Pancreas (tissue), 10 donors: Measurements from ENCODE around the gene STK33. TPM values are rescaled to one million over a fixed set of nuclear protein-coding genes. Genes with fewer than 3 reads are reported as not detected.

Experiments used
- ATAC-seq, 4 donors: fragments of 200-7000 bp; cut with Tn5 transposase; one replicate each; pipeline versions ENCODE4 v1.8.0 to v1.9.1; 2020; ENCODE audit warnings: mild to moderate bottlenecking in 4 of 4, moderate library complexity in 4 of 4
- DNase-seq, 6 donors: peaks; one replicate each; pipeline ENCODE4 v3.0.0-alpha.2; 2020
- FAIRE-seq: peaks from 2 replicates; lab custom pipeline; 2012; peaks lifted over from hg19 to GRCh38; lab: Jason Lieb, UNC
- H3K27ac ChIP-seq, 4 donors: fragments of 200-600 bp; sonication (generic); 1 replicate in 3 of 4; 2 replicates in 1 of 4; pipeline versions ENCODE4 v1.5.0 to v1.8.0; 2020
- H3K27me3 ChIP-seq, 4 donors: fragments of 200-600 bp; one replicate each; pipeline ENCODE4 v1.8.0; 2021
- H3K36me3 ChIP-seq, 3 donors: fragments of 200-600 bp; sonication (generic) in 1 of 3; one replicate each; pipeline versions ENCODE4 v1.5.0 to v1.8.0; 2020 to 2021
- H3K4me1 ChIP-seq, 3 donors: fragments of 200-600 bp; one replicate each; pipeline ENCODE4 v1.8.0; 2021
- H3K4me3 ChIP-seq, 4 donors: fragments of 200-600 bp; sonication (generic) in 2 of 4; one replicate each; pipeline versions ENCODE4 v1.5.0 to v1.8.0; 2020 to 2021
- H3K9me3 ChIP-seq, 4 donors: fragments of 200-600 bp; one replicate each; pipeline ENCODE4 v1.8.0; 2021
- WGBS, 2 donors: extraction: QIAGEN DNeasy Blood & Tissue Kit; methylation state at CpG; one replicate each; pipeline ENCODE4 v1.1.7; 2013; 5-methylcytosine and 5-hydroxymethylcytosine counted together
- intact Hi-C, 3 donors: fragments of 100-400 bp; cut with DNase I; formaldehyde crosslinking; loops; one replicate each; pipeline versions ENCODE4 v1.11.1 to v1.14.2; 2022
- polyA plus RNA-seq, 2 donors: library from polyadenylated mRNA; stranded (reverse); fragments of 200-250 nt; gene quantifications; one replicate each; pipeline ENCODE4 v1.2.3, GENCODE V29; 2013
- total RNA-seq, 6 donors: library from RNA; stranded (reverse); fragmentation: NEBNext Ultra II Directional in 4 of 6; extraction: Animal tissue kit (Norgen Biotek cat#: 25700) in 4 of 6; gene quantifications; one replicate each; pipeline versions ENCODE4 v1.2.1 to v1.2.4, GENCODE V29; 2021 to 2023
- TF ChIP-seq, protein P1 (sequence below), 4 donors: fragments of 200-600 bp; sonication (generic) in 3 of 4; IDR thresholded peaks; one replicate each; pipeline versions ENCODE4 v1.5.0 to v1.8.0; 2021; ENCODE audit warnings: antibody characterized with exemption in 4 of 4
- donor health status: healthy with polysubstance abuse.
- donor health status: DM: no; HTN: no; CAD: no; lungs with moderate emphysema.
- donor health status: DM: no; HTN: no; CAD: no.
- donor health status: control.
- donor health status: control.
- donor health status: Bipolar disorder and iron deficiency.
- donor health status: DM: yes; HTN: yes; CAD: no.
- donor health status: DM: no; HTN: no; CAD: no.
- donor health status: DM: no; HTN: no; CAD: no.
- donor health status: DM: yes; HTN: yes; CAD: no.

The STK33 gene
- total RNA-seq (10 to 100 TPM in 1 of 6 donors, 1 to 10 TPM in 5; 6.0 to 11.4 (median 7.0) TPM), polyA plus RNA-seq (10 to 100 TPM; 10.1 to 23.9 TPM)

DNA sequence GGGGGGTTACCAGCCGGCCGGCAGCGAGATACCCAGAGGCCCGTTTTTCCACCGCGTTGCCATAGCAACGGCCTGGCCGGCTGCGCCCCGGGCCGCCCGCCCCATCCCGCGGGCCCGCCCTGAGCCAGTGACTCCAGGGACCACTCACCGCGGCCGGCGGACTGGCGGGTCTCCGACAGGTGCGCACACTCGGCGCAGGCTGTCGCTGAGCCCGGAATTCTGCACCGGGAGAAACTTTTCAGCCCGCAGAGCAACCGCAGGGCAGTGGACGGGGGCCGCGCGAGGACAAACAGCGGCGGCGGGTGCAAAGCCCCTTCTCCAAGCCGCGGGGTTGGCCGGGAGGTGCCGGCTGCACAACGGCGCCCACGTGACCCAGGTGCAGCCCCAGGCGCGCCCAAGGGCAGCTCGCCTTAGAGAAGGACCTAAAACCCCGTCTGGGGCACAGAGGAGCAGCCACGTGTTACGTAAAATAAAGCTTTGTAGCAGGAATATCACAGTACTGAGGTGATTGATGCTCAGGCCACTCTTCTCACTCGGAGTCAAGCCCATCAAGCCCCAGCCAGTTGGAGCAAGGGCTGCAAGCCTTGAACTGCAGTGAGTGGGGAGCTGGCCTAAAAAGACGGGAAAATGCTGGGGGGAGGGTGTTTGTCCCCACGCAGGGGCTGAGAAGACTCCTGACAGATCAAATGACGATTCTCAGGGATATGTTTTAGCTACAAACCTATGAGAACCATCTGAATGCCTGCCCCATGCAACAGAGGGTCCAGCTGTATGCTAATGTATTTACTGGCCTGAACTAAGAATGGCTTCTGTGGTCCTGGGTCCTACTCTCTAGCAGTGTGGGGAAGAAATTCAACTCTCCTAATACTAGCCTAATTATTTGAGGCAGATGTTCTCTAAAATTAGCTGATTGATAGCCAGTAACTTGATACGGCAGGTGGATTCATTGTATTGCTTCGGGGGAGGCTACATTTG is at the start of gene STK33:
Gene STK33, minus strand, starts transcription at position 294 of the 975 bp plus-strand sequence. CDS start 119,323 bp downstream, outside the sequence.
- TF ChIP-seq, protein P1, sequence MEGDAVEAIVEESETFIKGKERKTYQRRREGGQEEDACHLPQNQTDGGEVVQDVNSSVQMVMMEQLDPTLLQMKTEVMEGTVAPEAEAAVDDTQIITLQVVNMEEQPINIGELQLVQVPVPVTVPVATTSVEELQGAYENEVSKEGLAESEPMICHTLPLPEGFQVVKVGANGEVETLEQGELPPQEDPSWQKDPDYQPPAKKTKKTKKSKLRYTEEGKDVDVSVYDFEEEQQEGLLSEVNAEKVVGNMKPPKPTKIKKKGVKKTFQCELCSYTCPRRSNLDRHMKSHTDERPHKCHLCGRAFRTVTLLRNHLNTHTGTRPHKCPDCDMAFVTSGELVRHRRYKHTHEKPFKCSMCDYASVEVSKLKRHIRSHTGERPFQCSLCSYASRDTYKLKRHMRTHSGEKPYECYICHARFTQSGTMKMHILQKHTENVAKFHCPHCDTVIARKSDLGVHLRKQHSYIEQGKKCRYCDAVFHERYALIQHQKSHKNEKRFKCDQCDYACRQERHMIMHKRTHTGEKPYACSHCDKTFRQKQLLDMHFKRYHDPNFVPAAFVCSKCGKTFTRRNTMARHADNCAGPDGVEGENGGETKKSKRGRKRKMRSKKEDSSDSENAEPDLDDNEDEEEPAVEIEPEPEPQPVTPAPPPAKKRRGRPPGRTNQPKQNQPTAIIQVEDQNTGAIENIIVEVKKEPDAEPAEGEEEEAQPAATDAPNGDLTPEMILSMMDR (IDR thresholded peaks at IDR 0.05) = no peak
- no peak within 1 kb of the TSS for H3K27ac ChIP-seq
- H3K36me3 ChIP-seq = no peaks in the 10 kb centered on the region
- 4% methylated on average over 40 to 55 of the region's 55 CpGs for WGBS, 2 donors
- no peaks in the 10 kb centered on the region for H3K27me3 ChIP-seq
- H3K9me3 ChIP-seq = no peaks in the 10 kb centered on the region
- intact Hi-C loops = no loop called here
- ATAC-seq (peak; percentile 93 to 98 (median 98)), DNase-seq (peak; percentile 63 to 88 (median 72)), FAIRE-seq (no peak)
- H3K4me1 ChIP-seq = no peaks in the 10 kb centered on the region
- H3K4me3 ChIP-seq = peak within 1 kb of the TSS; percentile 43 to 90 (median 74)

DNA sequence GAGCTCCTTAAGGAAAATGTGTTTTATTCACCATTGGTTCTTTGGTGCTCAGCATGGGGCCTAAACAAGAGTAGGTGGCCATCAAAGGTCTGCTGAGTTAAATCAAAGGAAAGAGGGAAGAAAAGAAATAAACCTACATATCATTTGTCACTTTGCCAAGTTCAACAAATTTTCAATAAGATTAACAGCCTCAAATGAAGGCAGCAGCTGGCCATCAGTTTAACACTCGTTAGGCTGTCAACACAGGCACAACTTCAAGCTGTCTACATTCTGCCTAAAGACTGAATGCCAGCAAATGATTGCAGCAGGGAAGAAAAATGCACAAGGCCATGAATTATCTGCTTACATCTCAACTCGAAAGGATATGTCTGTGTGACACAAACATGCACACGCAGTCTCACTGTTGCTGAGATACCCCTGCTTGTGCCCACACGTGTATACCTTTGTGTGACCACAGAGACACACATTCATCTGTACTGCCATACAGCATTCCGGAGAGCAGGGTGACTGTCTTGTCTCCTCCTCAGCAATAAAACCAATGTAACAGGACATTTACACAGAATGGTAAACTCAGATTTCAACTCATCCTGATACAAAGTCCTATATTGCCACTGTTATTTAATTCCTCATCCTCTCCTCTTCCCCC is 48.3 kb upstream of the STK33 start:
- no peak overlapping the region for H3K27ac ChIP-seq
- FAIRE-seq = no peak
- no peaks in the 10 kb centered on the region for H3K4me1 ChIP-seq
- DNase-seq = no peak
- H3K4me3 ChIP-seq = no peak overlapping the region
- no peaks in the 10 kb centered on the region for H3K9me3 ChIP-seq
- 61 to 67% methylated on average over 5 of the region's 5 CpGs for WGBS, 2 donors
- TF ChIP-seq, protein P1 (IDR thresholded peaks at IDR 0.05) = no peak
- no peak for ATAC-seq
- intact Hi-C loops = no loop called here
- no peaks in the 10 kb centered on the region for H3K27me3 ChIP-seq
- H3K36me3 ChIP-seq = peaks cover 5 to 22% (median 12%) of the 10 kb centered on the region in 3 donors

DNA sequence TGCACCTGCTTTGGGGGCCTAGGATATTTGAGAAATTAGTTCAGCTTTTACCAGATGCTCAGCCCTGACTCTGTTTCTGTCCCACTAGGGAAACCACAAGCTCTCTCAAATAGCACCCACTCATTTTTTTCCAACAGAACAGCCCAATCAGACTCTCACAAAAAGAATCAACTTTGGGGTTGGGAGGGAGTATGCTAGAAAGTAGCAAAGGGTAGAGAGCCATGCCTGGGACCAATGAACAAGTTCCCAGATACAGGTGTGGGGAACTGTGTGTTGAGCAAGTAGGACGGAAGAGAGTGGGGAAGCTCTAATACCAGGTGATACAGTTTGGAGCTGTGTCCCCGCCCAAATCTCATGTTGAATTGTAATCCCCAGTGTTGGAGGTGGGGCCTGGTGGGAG is 47.3 kb upstream of the STK33 start:
- intact Hi-C loops = no loop called here
- H3K9me3 ChIP-seq = no peaks in the 10 kb centered on the region
- peaks cover 5 to 21% (median 12%) of the 10 kb centered on the region in 3 donors for H3K36me3 ChIP-seq
- WGBS, 2 donors = 91 to 95% methylated on average over 2 of the region's 2 CpGs
- H3K27ac ChIP-seq = no peak overlapping the region
- H3K4me1 ChIP-seq = no peaks in the 10 kb centered on the region
- ATAC-seq = no peak
- FAIRE-seq = no peak
- no peak overlapping the region for H3K4me3 ChIP-seq
- TF ChIP-seq, protein P1 (IDR thresholded peaks at IDR 0.05) = no peak
- no peak for DNase-seq
- H3K27me3 ChIP-seq = no peaks in the 10 kb centered on the region

DNA sequence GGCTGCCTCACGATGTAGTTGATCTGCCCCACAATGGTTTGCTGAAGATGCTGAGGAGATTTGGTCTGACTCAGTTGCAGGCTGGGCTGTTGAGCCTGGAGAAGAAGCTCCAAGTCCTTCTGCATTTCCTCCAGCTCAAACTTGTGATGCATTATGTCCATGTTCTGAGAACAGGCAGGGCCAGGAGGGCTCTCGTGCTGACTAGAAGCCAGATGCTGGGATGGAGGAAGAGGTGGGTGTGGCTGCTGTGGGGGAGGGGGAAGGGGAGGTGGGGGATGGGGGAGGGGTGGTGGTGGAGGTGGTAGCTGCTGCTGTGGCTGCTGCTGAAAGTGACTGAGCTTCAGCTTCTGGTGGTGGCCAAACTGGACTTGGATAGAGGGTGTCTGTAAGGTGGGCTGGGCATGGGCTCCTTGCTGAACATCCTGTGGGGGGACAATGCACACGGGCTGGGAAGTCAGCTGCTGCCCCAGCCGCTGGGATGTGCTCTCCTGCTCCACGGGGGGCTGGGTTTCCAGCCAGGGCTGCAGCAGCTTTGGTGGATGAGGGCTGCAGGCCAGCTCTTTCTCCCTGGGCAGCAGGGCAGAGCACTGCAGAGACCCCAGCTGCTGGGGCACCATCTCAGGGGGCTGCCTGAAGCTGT is 46.4 kb upstream of the STK33 start:
- H3K4me3 ChIP-seq = no peak overlapping the region
- no peak for FAIRE-seq
- no peaks in the 10 kb centered on the region for H3K4me1 ChIP-seq
- no peaks in the 10 kb centered on the region for H3K27me3 ChIP-seq
- 66 to 78% methylated on average over 5 of the region's 5 CpGs for WGBS, 2 donors
- DNase-seq = peak in 1 of 6 donors; percentile 30
- H3K27ac ChIP-seq = no peak overlapping the region
- H3K9me3 ChIP-seq = no peaks in the 10 kb centered on the region
- TF ChIP-seq, protein P1 (IDR thresholded peaks at IDR 0.05) = no peak
- intact Hi-C loops = no loop called here
- H3K36me3 ChIP-seq = peaks cover 3 to 21% (median 5%) of the 10 kb centered on the region in 3 donors
- ATAC-seq = no peak
